Kidney tubule cell (primary cell): ENCODE measurements around the gene SS18.
A peak's percentile ranks its signal among the peaks of the same experiment; 100 is the strongest.

Experiments
- DNase-seq: peaks from one replicate; pipeline ENCODE4 v3.0.0-alpha.2; 2018; ENCODE audit warnings: low spot score

SS18 gene

GRCh38 chr18:26002375-26002910 is 88.0 kb downstream of the SS18 start:
- no peak for DNase-seq

GRCh38 chr18:25998461-25998860 is 92.0 kb downstream of the SS18 start:
- DNase-seq, result peak; percentile 11

- no peak for DNase-seq
Measured at GRCh38 chr18:25992566-25992965, 97.8 kb downstream of the SS18 start.

GRCh38 chr18:25990473-25990872 is 99.9 kb downstream of the SS18 start:
- no peak for DNase-seq

- DNase-seq, result no peak
Measured at GRCh38 chr18:25985707-25986394, 104.6 kb downstream of the SS18 start.

GRCh38 chr18:25983730-25984129 is 106.7 kb downstream of the SS18 start:
- no peak for DNase-seq

- DNase-seq, result no peak
Measured at GRCh38 chr18:25982961-25983360, 107.5 kb downstream of the SS18 start.

- no peak for DNase-seq
Measured at GRCh38 chr18:25982153-25982552, 108.3 kb downstream of the SS18 start.

- no peak for DNase-seq
Measured at GRCh38 chr18:25979369-25980040, 110.9 kb downstream of the SS18 start.

- peak; percentile 7 for DNase-seq
Measured at GRCh38 chr18:25976554-25976953, 113.9 kb downstream of the SS18 start.

GRCh38 chr18:25974630-25975077 is 115.8 kb downstream of the SS18 start:
- no peak for DNase-seq
